Caco-2 (cell line): ENCODE measurements around the gene NDUFB4. TPM values are rescaled to one million over a fixed set of nuclear protein-coding genes. Genes with fewer than 3 reads are reported as not detected.

ENCODE experiments used
- BruUV-seq: library from RNA; stranded (reverse); fragments of 400-500 nt; replicated peaks from 2 replicates; lab custom pipeline; 2021; lab: Mats Ljungman, UMichigan
- CTCF ChIA-PET: fragments of 300-600 bp; sonication (Branson Sonifier 250); formaldehyde crosslinking; loops from one replicate; lab custom pipeline; 2022; ENCODE audit warnings: antibody characterized with exemption; lab: Charles Lee
- POLR2A ChIA-PET: fragments of 300-600 bp; sonication (Branson Sonifier 250); formaldehyde crosslinking; loops from one replicate; lab custom pipeline; 2022; ENCODE audit warnings: antibody characterized with exemption; lab: Charles Lee
- DNase-seq, 2 experiments: peaks; one replicate each; pipeline versions ENCODE4 v3.0.0 to v3.0.0-alpha.2; 2020 to 2022
- H3K27me3 ChIP-seq: replicated peaks from 2 replicates; pipeline ENCODE4 v1.6.0; 2011; ENCODE audit warnings: low read length; ENCODE audit not compliant: control insufficient read depth, insufficient read depth
- H3K36me3 ChIP-seq: 2 replicates; pipeline ENCODE4 v1.5.1; 2011; ENCODE audit warnings: low read length; ENCODE audit not compliant: control insufficient read depth, insufficient read depth
- H3K4me1 ChIP-seq: fragments of 250-450 bp; sonication (Bioruptor Pico); 2 replicates; pipeline ENCODE4 v1.5.1; 2020; ENCODE audit warnings: mild to moderate bottlenecking
- H3K4me3 ChIP-seq: 2 replicates; pipeline ENCODE4 v1.5.1; 2011; ENCODE audit warnings: low read depth, mild to moderate bottlenecking, control low read depth, low read length
- H3K9me3 ChIP-seq: fragments of 250-450 bp; sonication (Bioruptor Pico); 2 replicates; pipeline ENCODE4 v1.5.1; 2020; ENCODE audit warnings: mild to moderate bottlenecking, moderate library complexity
- H3K27ac Mint-ChIP-seq: one replicate; pipeline ENCODE4 v1.8.0; 2022; ENCODE audit warnings: mixed read lengths; ENCODE audit not compliant: unreplicated experiment
- H3K27me3 Mint-ChIP-seq: one replicate; pipeline ENCODE4 v1.8.0; 2022; ENCODE audit warnings: mixed read lengths; ENCODE audit not compliant: insufficient read depth, unreplicated experiment
- H3K36me3 Mint-ChIP-seq: one replicate; pipeline ENCODE4 v1.8.0; 2022; ENCODE audit warnings: mild to moderate bottlenecking, mixed read lengths; ENCODE audit not compliant: insufficient read depth, unreplicated experiment
- H3K4me1 Mint-ChIP-seq: one replicate; pipeline ENCODE4 v1.8.0; 2022; ENCODE audit warnings: low read depth, mixed read lengths; ENCODE audit not compliant: unreplicated experiment
- H3K4me3 Mint-ChIP-seq: one replicate; pipeline ENCODE4 v1.8.0; 2022; ENCODE audit warnings: mild to moderate bottlenecking, moderate library complexity, mixed read lengths; ENCODE audit not compliant: unreplicated experiment
- H3K9me3 Mint-ChIP-seq: one replicate; pipeline ENCODE4 v1.8.0; 2022; ENCODE audit warnings: mixed read lengths; ENCODE audit not compliant: unreplicated experiment
- CTCF ChIP-seq, 2 experiments: fragments of 200-600 bp in 1 of 2; IDR thresholded peaks; 1 replicate in 1 of 2; 2 replicates in 1 of 2; pipeline versions ENCODE4 v1.5.1 to v1.8.0; 2011 to 2022; ENCODE audit warnings: antibody characterized with exemption in 1 of 2, control low read depth in 1 of 2, inconsistent platforms in 1 of 2, low read depth in 1 of 2, low read length in 1 of 2, mild to moderate bottlenecking in 1 of 2, moderate library complexity in 1 of 2; ENCODE audit not compliant: insufficient read depth in 1 of 2, severe bottlenecking in 1 of 2, unreplicated experiment in 1 of 2
- intact Hi-C: fragments of 100-400 bp; cut with micrococcal nuclease; formaldehyde crosslinking; loops from one replicate; pipeline ENCODE4 v1.10.0; 2022; ENCODE audit not compliant: unreplicated experiment
- total RNA-seq: library from RNA; stranded (reverse); gene quantifications from 2 replicates; pipeline ENCODE4 v1.2.3, GENCODE V29; 2022

The NDUFB4 gene
- total RNA-seq, 1 experiment from 2014 or later: 136 TPM

- CTCF ChIA-PET: no interaction called here
- H3K36me3 Mint-ChIP-seq: no peaks in the 10 kb centered on the region
- no peak overlapping the region for H3K4me3 Mint-ChIP-seq
- intact Hi-C loops: no loop called here
- no peaks in the 10 kb centered on the region for H3K9me3 ChIP-seq
- DNase-seq: no peak
- H3K4me1 Mint-ChIP-seq: no peaks in the 10 kb centered on the region
- POLR2A ChIA-PET: no interaction called here
- no peak overlapping the region for H3K27ac Mint-ChIP-seq
- no peaks in the 10 kb centered on the region for H3K36me3 ChIP-seq
- H3K27me3 Mint-ChIP-seq: no peaks in the 10 kb centered on the region
- H3K4me1 ChIP-seq: no peaks in the 10 kb centered on the region
- no peaks in the 10 kb centered on the region for H3K27me3 ChIP-seq
- H3K4me3 ChIP-seq: no peak overlapping the region
- TF ChIP-seq CTCF (IDR thresholded peaks at IDR 0.05; ENCODE audit: insufficient read depth in 1 of 2, low read depth in 1 of 2, low read length in 1 of 2, severe bottlenecking in 1 of 2, unreplicated experiment in 1 of 2): no peak
- no peaks in the 10 kb centered on the region for H3K9me3 Mint-ChIP-seq
- BruUV-seq: no TSS peak
Measured at GRCh38 chr3:120569222-120570057, 26.7 kb upstream of the NDUFB4 start.

- ChIA-PET CTCF (no interaction called here), POLR2A (no interaction called here)
- Histone ChIP-seq H3K9me3 (no peaks in the 10 kb centered on the region), H3K36me3 (no peaks in the 10 kb centered on the region), H3K4me1 (no peaks in the 10 kb centered on the region), H3K4me3 (no peak overlapping the region), H3K27me3 (no peaks in the 10 kb centered on the region)
- no peak overlapping the region for H3K4me3 Mint-ChIP-seq
- intact Hi-C loops: no loop called here
- no peaks in the 10 kb centered on the region for H3K4me1 Mint-ChIP-seq
- no peak for TF ChIP-seq CTCF (IDR thresholded peaks at IDR 0.05; ENCODE audit: insufficient read depth in 1 of 2, low read depth in 1 of 2, low read length in 1 of 2, severe bottlenecking in 1 of 2, unreplicated experiment in 1 of 2)
- no peaks in the 10 kb centered on the region for H3K9me3 Mint-ChIP-seq
- no peaks in the 10 kb centered on the region for H3K36me3 Mint-ChIP-seq
- no peak overlapping the region for H3K27ac Mint-ChIP-seq
- H3K27me3 Mint-ChIP-seq: no peaks in the 10 kb centered on the region
- no peak for DNase-seq
- BruUV-seq: no TSS peak
Measured at GRCh38 chr3:120572027-120572426, 24.1 kb upstream of the NDUFB4 start.

GRCh38 chr3:120587332-120587975 is 8.7 kb upstream of the NDUFB4 start:
- POLR2A ChIA-PET: no interaction called here
- Histone ChIP-seq H3K4me1 (no peaks in the 10 kb centered on the region), H3K4me3 (no peak overlapping the region), H3K36me3 (no peaks in the 10 kb centered on the region), H3K27me3 (no peaks in the 10 kb centered on the region), H3K9me3 (peaks cover 3% of the 10 kb centered on the region; the same call in 1 of the 2 replicates)
- TF ChIP-seq CTCF (IDR thresholded peaks at IDR 0.05; ENCODE audit: insufficient read depth in 1 of 2, low read depth in 1 of 2, low read length in 1 of 2, severe bottlenecking in 1 of 2, unreplicated experiment in 1 of 2): no peak
- DNase-seq: no peak
- no TSS peak for BruUV-seq
- Mint-ChIP-seq H3K27ac (no peak overlapping the region), H3K27me3 (peaks cover 5% of the 10 kb centered on the region), H3K4me3 (no peak overlapping the region), H3K9me3 (no peaks in the 10 kb centered on the region), H3K36me3 (no peaks in the 10 kb centered on the region), H3K4me1 (no peaks in the 10 kb centered on the region)
- CTCF ChIA-PET: no interaction called here
- intact Hi-C loops: no loop called here
